WTC11 (cell line): Measurements from ENCODE around the gene KCNJ4. TPM values are rescaled to one million over a fixed set of nuclear protein-coding genes. Genes with fewer than 3 reads are reported as not detected.

Source experiments
- ATAC-seq: fragments of 200-7000 bp; cut with Tn5 transposase; 2 replicates; pipeline ENCODE4 v1.10.0; 2021; ENCODE audit warnings: mild to moderate bottlenecking, moderate library complexity
- CTCF ChIA-PET: fragments of 300-600 bp; sonication (Branson Sonifier 250); formaldehyde crosslinking; loops from one replicate; lab custom pipeline; 2021; ENCODE audit warnings: antibody characterized with exemption; lab: Charles Lee
- POLR2A ChIA-PET: fragments of 350-600 bp; sonication (Branson Sonifier 250); formaldehyde crosslinking; loops from one replicate; lab custom pipeline; 2021; ENCODE audit warnings: antibody characterized with exemption; lab: Charles Lee
- DNase-seq: peaks from one replicate; pipeline ENCODE4 v3.0.0; 2021; ENCODE audit warnings: low spot score
- H3K27ac Mint-ChIP-seq: 2 replicates; pipeline ENCODE4 v1.8.0; 2021; ENCODE audit warnings: mixed read lengths
- H3K27me3 Mint-ChIP-seq: 2 replicates; pipeline ENCODE4 v1.8.0; 2021; ENCODE audit warnings: low read depth, mild to moderate bottlenecking, moderate library complexity, mixed read lengths
- H3K36me3 Mint-ChIP-seq: 2 replicates; pipeline ENCODE4 v1.8.0; 2021; ENCODE audit warnings: mixed read lengths
- H3K4me1 Mint-ChIP-seq: 2 replicates; pipeline ENCODE4 v1.8.0; 2022; ENCODE audit warnings: mixed read lengths
- H3K4me3 Mint-ChIP-seq: 2 replicates; pipeline ENCODE4 v1.8.0; 2021; ENCODE audit warnings: mild to moderate bottlenecking, moderate library complexity, mixed read lengths
- H3K9me3 Mint-ChIP-seq: 2 replicates; pipeline ENCODE4 v1.8.0; 2021; ENCODE audit warnings: mixed read lengths
- ATF6 ChIP-seq: sonication (generic); formaldehyde crosslinking; IDR thresholded peaks from 2 replicates; pipeline ENCODE4 v1.8.1; 2023; ENCODE audit warnings: mild to moderate bottlenecking, missing genetic modification reagents
- FOXP1 ChIP-seq: sonication (generic); formaldehyde crosslinking; IDR thresholded peaks from 2 replicates; pipeline ENCODE4 v1.8.0; 2022; ENCODE audit warnings: missing genetic modification reagents, mild to moderate bottlenecking, moderate library complexity, borderline replicate concordance
- GRHL2 ChIP-seq: fragments of 250-450 bp; sonication (Bioruptor Pico); IDR thresholded peaks from 2 replicates; pipeline ENCODE4 v1.8.0; 2022; ENCODE audit warnings: mild to moderate bottlenecking, moderate library complexity; ENCODE audit not compliant: insufficient replicate concordance, severe bottlenecking
- JAZF1 ChIP-seq: fragments of 250-450 bp; sonication (Bioruptor Pico); IDR thresholded peaks from 2 replicates; pipeline ENCODE4 v1.9.0; 2021; ENCODE audit warnings: moderate library complexity, mild to moderate bottlenecking, inconsistent platforms
- MAX ChIP-seq: sonication (generic); formaldehyde crosslinking; IDR thresholded peaks from 2 replicates; pipeline ENCODE4 v1.8.0; 2022; ENCODE audit warnings: mild to moderate bottlenecking, missing genetic modification reagents
- MXD4 ChIP-seq: fragments of 250-450 bp; sonication (Bioruptor Pico); IDR thresholded peaks from 2 replicates; pipeline ENCODE4 v1.8.0; 2021; ENCODE audit warnings: mild to moderate bottlenecking, moderate library complexity, borderline replicate concordance
- MYBL2 ChIP-seq: sonication (generic); formaldehyde crosslinking; IDR thresholded peaks from 2 replicates; pipeline ENCODE4 v1.8.1; 2023; ENCODE audit warnings: mild to moderate bottlenecking, moderate library complexity, missing genetic modification reagents
- NFE2L1 ChIP-seq: sonication (generic); formaldehyde crosslinking; IDR thresholded peaks from 2 replicates; pipeline ENCODE4 v1.8.1; 2023; ENCODE audit warnings: missing genetic modification reagents
- NR1H2 ChIP-seq: sonication (generic); formaldehyde crosslinking; IDR thresholded peaks from 2 replicates; pipeline ENCODE4 v1.9.0; 2021; ENCODE audit warnings: mild to moderate bottlenecking, moderate library complexity, missing genetic modification reagents
- NR2C2 ChIP-seq: sonication (generic); formaldehyde crosslinking; IDR thresholded peaks from 2 replicates; pipeline ENCODE4 v1.8.0; 2022; ENCODE audit warnings: mild to moderate bottlenecking, missing genetic modification reagents
- PRRX2 ChIP-seq: fragments of 250-450 bp; sonication (Bioruptor Pico); IDR thresholded peaks from 2 replicates; pipeline ENCODE4 v1.8.0; 2021; ENCODE audit warnings: mild to moderate bottlenecking
- SMAD3 ChIP-seq: sonication (generic); formaldehyde crosslinking; IDR thresholded peaks from 2 replicates; pipeline ENCODE4 v1.8.0; 2022; ENCODE audit warnings: missing genetic modification reagents, mild to moderate bottlenecking, borderline replicate concordance
- SP1 ChIP-seq: sonication (generic); formaldehyde crosslinking; conservative IDR thresholded peaks from 2 replicates; pipeline ENCODE4 v1.8.1; 2022; ENCODE audit warnings: missing genetic modification reagents
- TEAD1 ChIP-seq: sonication (generic); formaldehyde crosslinking; IDR thresholded peaks from 2 replicates; pipeline ENCODE4 v1.8.0; 2022; ENCODE audit warnings: mild to moderate bottlenecking, missing genetic modification reagents
- TEAD4 ChIP-seq: sonication (generic); formaldehyde crosslinking; IDR thresholded peaks from 2 replicates; pipeline ENCODE4 v1.8.0; 2022; ENCODE audit warnings: mild to moderate bottlenecking, missing genetic modification reagents
- TP53 ChIP-seq: sonication (generic); formaldehyde crosslinking; IDR thresholded peaks from 2 replicates; pipeline ENCODE4 v1.8.1; 2023; ENCODE audit warnings: mild to moderate bottlenecking, missing genetic modification reagents
- ZBTB21 ChIP-seq: sonication (generic); formaldehyde crosslinking; IDR thresholded peaks from 2 replicates; pipeline ENCODE4 v1.8.1; 2023; ENCODE audit warnings: mild to moderate bottlenecking, missing genetic modification reagents, borderline replicate concordance
- ZBTB43 ChIP-seq: sonication (generic); formaldehyde crosslinking; IDR thresholded peaks from 2 replicates; pipeline ENCODE4 v1.8.1; 2023; ENCODE audit warnings: mild to moderate bottlenecking, missing genetic modification reagents
- ZNF121 ChIP-seq: sonication (generic); formaldehyde crosslinking; IDR thresholded peaks from 2 replicates; pipeline ENCODE4 v1.8.0; 2023; ENCODE audit warnings: missing genetic modification reagents
- ZNF219 ChIP-seq: sonication (generic); formaldehyde crosslinking; IDR thresholded peaks from 2 replicates; pipeline ENCODE4 v1.8.0; 2023; ENCODE audit warnings: missing genetic modification reagents, mild to moderate bottlenecking, borderline replicate concordance
- ZNF232 ChIP-seq: sonication (generic); formaldehyde crosslinking; IDR thresholded peaks from 2 replicates; pipeline ENCODE4 v1.8.0; 2022; ENCODE audit warnings: mild to moderate bottlenecking, missing genetic modification reagents
- ZNF263 ChIP-seq: sonication (generic); formaldehyde crosslinking; IDR thresholded peaks from 2 replicates; pipeline ENCODE4 v1.8.1; 2022; ENCODE audit warnings: low read depth, mild to moderate bottlenecking, moderate library complexity, missing genetic modification reagents
- ZNF423 ChIP-seq: fragments of 250-450 bp; sonication (Bioruptor Pico); IDR thresholded peaks from 2 replicates; pipeline ENCODE4 v2.1.2; 2022; ENCODE audit warnings: mild to moderate bottlenecking, moderate library complexity
- ZNF532 ChIP-seq: fragments of 250-450 bp; sonication (Bioruptor Pico); IDR thresholded peaks from 2 replicates; pipeline ENCODE4 v1.9.0; 2021; ENCODE audit warnings: mild to moderate bottlenecking, borderline replicate concordance
- total RNA-seq: library from RNA; stranded (reverse); gene quantifications from 3 replicates; pipeline ENCODE4 v1.2.3, GENCODE V29; 2021
- TF ChIP-seq, protein P1 (sequence below): sonication (generic); formaldehyde crosslinking; IDR thresholded peaks from 2 replicates; pipeline ENCODE4 v1.8.1; 2022; ENCODE audit warnings: low read depth, mild to moderate bottlenecking, moderate library complexity, missing genetic modification reagents, borderline replicate concordance
- TF ChIP-seq, protein P2 (sequence below): sonication (generic); formaldehyde crosslinking; conservative IDR thresholded peaks from 2 replicates; pipeline ENCODE4 v1.8.1; 2023; ENCODE audit warnings: mild to moderate bottlenecking, low read depth, missing genetic modification reagents, moderate library complexity

KCNJ4 gene
- total RNA-seq, 1 experiment from 2014 or later: 3.1 TPM

GRCh38 chr22:38474003-38474607 lies 19.1 kb upstream of the KCNJ4 start:
- no peaks in the 10 kb centered on the region for H3K9me3 Mint-ChIP-seq
- H3K36me3 Mint-ChIP-seq: no peaks in the 10 kb centered on the region; the same call in 1 of the 2 replicates
- ChIA-PET POLR2A (no interaction called here), CTCF (interaction anchor here (0.5 kb wide), 1 partner anchor 221 kb away, joined by 3 read pairs; no protein-coding TSS in a partner anchor)
- H3K27ac Mint-ChIP-seq: no peak overlapping the region
- TF ChIP-seq MAX (CRISPR knock-in tag) (no peak), NFE2L1 (CRISPR knock-in tag) (no peak), FOXP1 (no peak), ZNF423 (CRISPR knock-in tag) (no peak), ZNF219 (CRISPR knock-in tag) (no peak), NR2C2 (CRISPR knock-in tag) (no peak), SMAD3 (no peak), TEAD1 (CRISPR knock-in tag) (no peak), NR1H2 (CRISPR knock-in tag) (no peak), ATF6 (CRISPR knock-in tag) (no peak), TP53 (CRISPR knock-in tag) (no peak), ZBTB21 (CRISPR knock-in tag) (no peak), ZNF532 (CRISPR knock-in tag) (no peak), ZNF263 (no peak), ZNF232 (CRISPR knock-in tag) (no peak)
- TF ChIP-seq, protein P1, sequence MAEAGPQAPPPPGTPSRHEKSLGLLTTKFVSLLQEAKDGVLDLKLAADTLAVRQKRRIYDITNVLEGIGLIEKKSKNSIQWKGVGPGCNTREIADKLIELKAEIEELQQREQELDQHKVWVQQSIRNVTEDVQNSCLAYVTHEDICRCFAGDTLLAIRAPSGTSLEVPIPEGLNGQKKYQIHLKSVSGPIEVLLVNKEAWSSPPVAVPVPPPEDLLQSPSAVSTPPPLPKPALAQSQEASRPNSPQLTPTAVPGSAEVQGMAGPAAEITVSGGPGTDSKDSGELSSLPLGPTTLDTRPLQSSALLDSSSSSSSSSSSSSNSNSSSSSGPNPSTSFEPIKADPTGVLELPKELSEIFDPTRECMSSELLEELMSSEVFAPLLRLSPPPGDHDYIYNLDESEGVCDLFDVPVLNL: no peak
- TF ChIP-seq, all 79 proteins: peak for 0
- Mint-ChIP-seq H3K27me3 (peaks cover 4% of the 10 kb centered on the region; the same call in 1 of the 2 replicates), H3K4me3 (no peak overlapping the region), H3K4me1 (no peaks in the 10 kb centered on the region; the same call in 1 of the 2 replicates)
- no peak for DNase-seq
- no peak for ATAC-seq

DNA sequence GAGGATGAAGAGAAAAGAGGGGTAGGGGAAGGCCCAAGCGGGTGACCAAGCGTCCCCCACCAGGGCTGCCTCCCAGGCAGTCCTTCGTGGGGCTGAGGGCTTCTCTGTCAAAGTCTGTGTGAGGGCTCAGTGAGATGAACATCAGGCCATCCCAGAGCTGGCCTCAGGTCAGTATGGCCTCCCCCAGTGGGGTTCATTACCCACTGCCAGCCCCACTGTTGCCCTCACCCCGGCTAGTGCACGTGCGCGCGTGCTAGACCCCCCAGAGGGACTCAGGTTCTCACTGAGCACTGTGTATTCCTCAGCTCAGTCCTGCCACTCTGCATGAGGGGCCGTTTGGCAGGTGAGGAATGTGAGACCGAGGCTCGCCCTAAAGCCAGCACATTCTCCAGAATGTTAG lies 16.2 kb upstream of the KCNJ4 start:
- ChIA-PET CTCF (interaction anchor here (0.6 kb wide), 1 partner anchor 9 kb away, joined by 3 read pairs; no protein-coding TSS in a partner anchor), POLR2A (no interaction called here)
- DNase-seq (no peak), ATAC-seq (no peak)
- no peak overlapping the region for H3K4me3 Mint-ChIP-seq
- no peaks in the 10 kb centered on the region for H3K36me3 Mint-ChIP-seq
- peaks cover 27% of the 10 kb centered on the region for H3K27me3 Mint-ChIP-seq
- H3K27ac Mint-ChIP-seq: no peak overlapping the region
- peaks cover 5% of the 10 kb centered on the region for H3K4me1 Mint-ChIP-seq
- no peaks in the 10 kb centered on the region for H3K9me3 Mint-ChIP-seq
- TF ChIP-seq, protein P2, sequence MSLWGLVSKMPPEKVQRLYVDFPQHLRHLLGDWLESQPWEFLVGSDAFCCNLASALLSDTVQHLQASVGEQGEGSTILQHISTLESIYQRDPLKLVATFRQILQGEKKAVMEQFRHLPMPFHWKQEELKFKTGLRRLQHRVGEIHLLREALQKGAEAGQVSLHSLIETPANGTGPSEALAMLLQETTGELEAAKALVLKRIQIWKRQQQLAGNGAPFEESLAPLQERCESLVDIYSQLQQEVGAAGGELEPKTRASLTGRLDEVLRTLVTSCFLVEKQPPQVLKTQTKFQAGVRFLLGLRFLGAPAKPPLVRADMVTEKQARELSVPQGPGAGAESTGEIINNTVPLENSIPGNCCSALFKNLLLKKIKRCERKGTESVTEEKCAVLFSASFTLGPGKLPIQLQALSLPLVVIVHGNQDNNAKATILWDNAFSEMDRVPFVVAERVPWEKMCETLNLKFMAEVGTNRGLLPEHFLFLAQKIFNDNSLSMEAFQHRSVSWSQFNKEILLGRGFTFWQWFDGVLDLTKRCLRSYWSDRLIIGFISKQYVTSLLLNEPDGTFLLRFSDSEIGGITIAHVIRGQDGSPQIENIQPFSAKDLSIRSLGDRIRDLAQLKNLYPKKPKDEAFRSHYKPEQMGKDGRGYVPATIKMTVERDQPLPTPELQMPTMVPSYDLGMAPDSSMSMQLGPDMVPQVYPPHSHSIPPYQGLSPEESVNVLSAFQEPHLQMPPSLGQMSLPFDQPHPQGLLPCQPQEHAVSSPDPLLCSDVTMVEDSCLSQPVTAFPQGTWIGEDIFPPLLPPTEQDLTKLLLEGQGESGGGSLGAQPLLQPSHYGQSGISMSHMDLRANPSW (CRISPR knock-in tag): no peak
- TF ChIP-seq MYBL2: no peak
- no peak for TF ChIP-seq SP1
- no peak for TF ChIP-seq MXD4 (CRISPR knock-in tag)
- TF ChIP-seq TEAD4 (CRISPR knock-in tag): no peak
- TF ChIP-seq ZNF121 (CRISPR knock-in tag): no peak
- TF ChIP-seq NR2C2 (CRISPR knock-in tag): no peak
- TF ChIP-seq JAZF1: no peak
- no peak for TF ChIP-seq GRHL2 (CRISPR knock-in tag)
- TF ChIP-seq ZBTB43 (CRISPR knock-in tag): no peak
- no peak for TF ChIP-seq PRRX2
